Measurements from ENCODE around the gene SCYGR7.

DNA sequence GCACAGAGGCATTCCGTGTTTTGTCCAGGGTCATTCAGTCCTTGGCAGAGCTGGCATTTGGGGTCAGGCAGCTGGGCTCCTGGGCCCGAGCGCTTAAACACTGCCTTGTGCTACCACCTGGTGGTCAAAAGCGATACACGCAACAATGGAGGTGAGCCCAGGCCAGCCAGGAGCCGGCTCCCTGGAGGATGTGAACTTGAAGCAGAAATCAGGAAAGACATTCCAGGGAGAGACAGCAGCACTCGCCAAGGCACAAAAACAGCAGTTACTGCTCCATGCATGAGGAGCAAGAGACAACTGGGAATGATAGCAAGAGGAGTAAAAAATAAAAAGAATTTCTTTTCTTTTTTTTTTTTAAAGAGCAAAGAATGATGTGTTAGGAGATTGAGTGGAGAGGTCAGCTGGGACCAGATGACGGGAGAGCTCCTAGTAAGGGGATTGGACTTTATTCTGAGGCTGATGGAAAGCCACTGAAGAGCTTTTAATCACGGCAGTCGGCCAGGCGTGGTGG is 38.3 kb downstream of the SCYGR7 start:
- TF ChIP-seq POLR2AphosphoS5 (IDR thresholded peaks at IDR 0.05) = peak in 2 of 3 donors; percentile 17 to 47
- peak; percentile 72 to 92 (median 86) for TF ChIP-seq CTCF (IDR thresholded peaks at IDR 0.05 in 8 of 11, conservative IDR thresholded peaks at IDR 0.05 in 3 of 11)
- no peak for TF ChIP-seq POLR2A (IDR thresholded peaks at IDR 0.05)

Measured in spleen (tissue), 7 donors.